DOHH2 (cell line): Measurements from ENCODE around the gene CLPTM1L.

Experiments used
- H3F3A ChIP-seq: fragments of 200-600 bp; sonication (generic), shearing (Covaris generic); 2 replicates; pipeline ENCODE4 v1.6.0; 2016; ENCODE audit warnings: antibody characterized with exemption, mild to moderate bottlenecking; ENCODE audit not compliant: control insufficient read depth, insufficient read depth
- H3K27ac ChIP-seq: fragments of 200-600 bp; sonication (generic); 2 replicates; pipeline ENCODE4 v1.5.1; 2014; ENCODE audit warnings: low read depth, mild to moderate bottlenecking, low read length, moderate library complexity
- H3K27me3 ChIP-seq: fragments of 200-600 bp; sonication (generic); 2 replicates; pipeline ENCODE4 v1.6.1; 2014; ENCODE audit warnings: mild to moderate bottlenecking, low read length, mixed read lengths; ENCODE audit not compliant: control insufficient read depth
- H3K36me3 ChIP-seq: fragments of 200-600 bp; sonication (generic); 2 replicates; pipeline ENCODE4 v1.6.1; 2014; ENCODE audit warnings: mild to moderate bottlenecking, low read length, moderate library complexity, mixed read lengths; ENCODE audit not compliant: control insufficient read depth
- H3K4me1 ChIP-seq: fragments of 200-600 bp; sonication (generic); 2 replicates; pipeline ENCODE4 v1.6.1; 2014; ENCODE audit warnings: mild to moderate bottlenecking, low read length, mixed read lengths; ENCODE audit not compliant: control insufficient read depth
- H3K4me2 ChIP-seq: fragments of 200-600 bp; sonication (generic); 2 replicates; pipeline ENCODE4 v1.6.0; 2014; ENCODE audit warnings: mild to moderate bottlenecking, low read length, moderate library complexity
- H3K4me3 ChIP-seq: fragments of 200-600 bp; sonication (generic); 2 replicates; pipeline ENCODE4 v1.5.1; 2014; ENCODE audit warnings: mild to moderate bottlenecking, low read length, mixed read lengths
- H3K79me2 ChIP-seq: fragments of 200-600 bp; sonication (generic); 2 replicates; pipeline ENCODE4 v1.6.1; 2014; ENCODE audit warnings: mild to moderate bottlenecking, low read length, mixed read lengths; ENCODE audit not compliant: control insufficient read depth
- H3K9me2 ChIP-seq: fragments of 200-600 bp; sonication (generic); replicated peaks from 2 replicates; pipeline ENCODE4 v1.6.1; 2014; ENCODE audit warnings: mild to moderate bottlenecking, low read length, mixed read lengths; ENCODE audit not compliant: control insufficient read depth
- H3K9me3 ChIP-seq: fragments of 200-600 bp; sonication (generic); 2 replicates; pipeline ENCODE4 v1.6.1; 2014; ENCODE audit warnings: antibody characterized with exemption, low read length, mixed read lengths; ENCODE audit not compliant: control insufficient read depth, insufficient read depth
- H4K20me1 ChIP-seq: fragments of 200-600 bp; sonication (generic); 2 replicates; pipeline ENCODE4 v1.6.0; 2014; ENCODE audit warnings: low read depth, mild to moderate bottlenecking, antibody characterized with exemption, low read length, moderate library complexity; ENCODE audit not compliant: control insufficient read depth, insufficient read depth
- EZH2phosphoT487 ChIP-seq: fragments of 200-600 bp; sonication (generic); IDR thresholded peaks from 2 replicates; pipeline ENCODE4 v1.6.1; 2017; ENCODE audit warnings: borderline replicate concordance, mild to moderate bottlenecking, antibody characterized with exemption, low read length, moderate library complexity, mixed read lengths
- TF ChIP-seq, protein P1 (sequence below): fragments of 200-600 bp; sonication (generic); IDR thresholded peaks from one replicate; pipeline ENCODE4 v1.5.1; 2014; ENCODE audit warnings: antibody characterized with exemption, mild to moderate bottlenecking, low read depth, low read length; ENCODE audit not compliant: poor library complexity, severe bottlenecking

CLPTM1L gene

DNA sequence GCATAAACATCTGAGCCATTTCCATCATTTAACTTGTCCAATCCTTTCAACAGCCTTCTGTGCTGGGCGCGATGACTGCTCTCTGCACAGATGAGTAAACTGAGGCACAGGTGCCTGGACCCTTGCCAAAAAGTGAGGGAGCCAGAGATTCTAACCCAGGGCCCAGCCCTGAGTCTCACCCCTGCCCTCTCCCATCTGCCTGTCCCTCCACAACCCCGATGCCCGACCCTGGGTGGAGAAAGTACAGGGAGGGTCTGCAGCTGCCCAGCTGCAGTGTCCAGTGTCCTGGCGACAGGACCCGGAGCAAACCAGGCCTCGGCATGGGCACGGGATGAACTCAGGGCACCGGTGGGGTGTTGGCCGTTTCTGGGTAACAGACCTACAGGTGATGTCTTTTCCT lies 39.6 kb upstream of the CLPTM1L start:
- Histone ChIP-seq H3K4me3 (no peak overlapping the region), H3K4me1 (peaks cover 33% of the 10 kb centered on the region), H3K9me3 (peaks cover 7% of the 10 kb centered on the region; the same call in 1 of the 2 replicates), H3K4me2 (no peak overlapping the region), H3K27ac (no peak overlapping the region), H3K36me3 (no peaks in the 10 kb centered on the region), H3K9me2 (no peaks in the 10 kb centered on the region), H3K79me2 (no peaks in the 10 kb centered on the region), H3F3A (peaks cover 5% of the 10 kb centered on the region), H4K20me1 (no peaks in the 10 kb centered on the region), H3K27me3 (no peaks in the 10 kb centered on the region)
- TF ChIP-seq EZH2phosphoT487, result no peak
- TF ChIP-seq, protein P1, sequence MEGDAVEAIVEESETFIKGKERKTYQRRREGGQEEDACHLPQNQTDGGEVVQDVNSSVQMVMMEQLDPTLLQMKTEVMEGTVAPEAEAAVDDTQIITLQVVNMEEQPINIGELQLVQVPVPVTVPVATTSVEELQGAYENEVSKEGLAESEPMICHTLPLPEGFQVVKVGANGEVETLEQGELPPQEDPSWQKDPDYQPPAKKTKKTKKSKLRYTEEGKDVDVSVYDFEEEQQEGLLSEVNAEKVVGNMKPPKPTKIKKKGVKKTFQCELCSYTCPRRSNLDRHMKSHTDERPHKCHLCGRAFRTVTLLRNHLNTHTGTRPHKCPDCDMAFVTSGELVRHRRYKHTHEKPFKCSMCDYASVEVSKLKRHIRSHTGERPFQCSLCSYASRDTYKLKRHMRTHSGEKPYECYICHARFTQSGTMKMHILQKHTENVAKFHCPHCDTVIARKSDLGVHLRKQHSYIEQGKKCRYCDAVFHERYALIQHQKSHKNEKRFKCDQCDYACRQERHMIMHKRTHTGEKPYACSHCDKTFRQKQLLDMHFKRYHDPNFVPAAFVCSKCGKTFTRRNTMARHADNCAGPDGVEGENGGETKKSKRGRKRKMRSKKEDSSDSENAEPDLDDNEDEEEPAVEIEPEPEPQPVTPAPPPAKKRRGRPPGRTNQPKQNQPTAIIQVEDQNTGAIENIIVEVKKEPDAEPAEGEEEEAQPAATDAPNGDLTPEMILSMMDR, result no peak

DNA sequence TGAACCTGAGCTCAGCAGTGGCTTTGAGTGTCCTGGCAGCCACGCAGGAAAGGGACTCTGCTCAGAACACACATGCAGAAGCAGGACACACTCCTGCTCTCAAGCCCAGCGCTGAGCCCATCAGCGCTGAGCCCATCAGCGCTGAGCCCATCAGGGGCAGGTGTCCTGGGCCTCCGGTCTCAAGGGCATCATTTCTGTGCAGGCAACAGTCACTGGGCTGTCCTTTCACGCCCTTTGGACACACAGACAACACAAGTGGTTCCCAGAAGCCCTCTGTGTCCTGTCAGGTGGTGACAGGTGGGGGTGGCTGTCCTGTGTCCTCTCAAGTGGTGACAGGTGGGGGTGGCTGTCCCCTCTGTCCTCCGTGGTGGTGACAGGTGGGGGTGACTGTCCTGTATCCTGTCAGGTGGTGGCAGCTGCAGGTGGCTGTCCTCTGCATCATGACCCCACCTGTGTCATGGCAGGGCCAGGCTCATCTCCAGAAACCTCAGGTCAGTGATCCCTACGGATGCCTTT lies 39.0 kb upstream of the CLPTM1L start:
- Histone ChIP-seq H4K20me1 (no peaks in the 10 kb centered on the region), H3K27me3 (no peaks in the 10 kb centered on the region), H3F3A (peaks cover 5% of the 10 kb centered on the region), H3K4me1 (peaks cover 33% of the 10 kb centered on the region), H3K9me3 (peaks cover 10% of the 10 kb centered on the region; the same call in 1 of the 2 replicates), H3K36me3 (no peaks in the 10 kb centered on the region), H3K4me3 (no peak overlapping the region), H3K4me2 (no peak overlapping the region), H3K9me2 (no peaks in the 10 kb centered on the region), H3K79me2 (no peaks in the 10 kb centered on the region), H3K27ac (no peak overlapping the region)
- TF ChIP-seq, protein P1, result no peak
- TF ChIP-seq EZH2phosphoT487, result no peak

DNA sequence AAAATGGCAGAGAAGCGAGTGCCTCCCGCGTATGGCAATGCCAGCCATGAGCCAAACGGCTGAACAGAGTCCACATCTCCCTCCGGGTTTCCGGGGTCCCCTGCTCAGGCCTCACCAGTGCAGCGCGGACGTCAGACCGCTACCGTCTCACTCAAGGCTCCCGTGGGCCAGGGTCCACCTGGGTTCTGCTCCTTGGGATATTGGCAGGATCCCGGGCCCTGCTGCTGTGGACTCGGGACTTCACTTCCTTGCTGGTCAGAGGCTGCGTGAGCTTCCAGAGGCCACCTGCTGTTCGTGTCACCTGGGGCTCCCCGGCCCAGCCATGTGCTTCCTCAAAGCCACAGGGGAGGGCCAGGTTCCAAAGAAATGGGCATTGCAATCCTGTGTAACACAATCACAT lies 38.4 kb upstream of the CLPTM1L start:
- TF ChIP-seq EZH2phosphoT487, result no peak
- TF ChIP-seq, protein P1, result no peak
- Histone ChIP-seq H3K27ac (no peak overlapping the region), H3K4me2 (no peak overlapping the region), H3K4me3 (no peak overlapping the region), H3K4me1 (peaks cover 33% of the 10 kb centered on the region), H3K79me2 (no peaks in the 10 kb centered on the region), H3K9me2 (no peaks in the 10 kb centered on the region), H4K20me1 (no peaks in the 10 kb centered on the region), H3F3A (peaks cover 5% of the 10 kb centered on the region), H3K36me3 (no peaks in the 10 kb centered on the region), H3K9me3 (peaks cover 13% of the 10 kb centered on the region; the same call in 1 of the 2 replicates), H3K27me3 (no peaks in the 10 kb centered on the region)
